GM12872 (cell line): Measurements from ENCODE around the gene CHRNA4.

Experiments used
- CTCF ChIP-seq: IDR thresholded peaks from 3 replicates; pipeline ENCODE4 v1.5.1; 2011; ENCODE audit warnings: low read depth, mild to moderate bottlenecking, low read length, moderate library complexity; ENCODE audit not compliant: insufficient read depth

CHRNA4 gene

DNA sequence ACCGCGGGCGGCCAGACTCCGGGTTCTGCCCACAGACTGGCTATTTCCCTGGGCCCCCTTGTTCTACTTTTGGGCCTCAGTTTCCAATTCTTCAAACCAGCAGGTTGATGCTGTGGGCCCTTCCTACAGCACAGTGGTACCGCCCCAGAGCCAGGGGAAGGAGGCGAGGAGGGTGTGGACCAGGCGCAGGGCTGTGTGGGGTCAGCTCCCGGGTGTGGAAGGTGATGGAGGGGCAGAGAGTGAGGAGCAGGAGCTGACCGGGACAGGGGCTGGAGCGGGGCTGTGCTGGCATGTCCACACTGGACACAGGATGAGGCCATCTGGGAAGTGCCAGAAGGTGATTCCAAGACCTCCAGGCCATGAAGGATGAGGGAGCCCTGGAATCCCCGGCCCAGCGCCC, 35.2 kb upstream of the CHRNA4 start:
- TF ChIP-seq CTCF, result no peak

- TF ChIP-seq CTCF, result no peak
Observed at GRCh38 chr20:63395723-63396122, 34.6 kb upstream of the CHRNA4 start.

- TF ChIP-seq CTCF, result no peak
Observed at GRCh38 chr20:63394920-63395455, 33.8 kb upstream of the CHRNA4 start.

- TF ChIP-seq CTCF, result no peak
Observed at GRCh38 chr20:63394069-63394919, 33.1 kb upstream of the CHRNA4 start.

GRCh38 chr20:63393566-63393965, 32.4 kb upstream of the CHRNA4 start:
- TF ChIP-seq CTCF, result no peak

GRCh38 chr20:63392465-63393365, 31.6 kb upstream of the CHRNA4 start:
- TF ChIP-seq CTCF, result no peak

DNA sequence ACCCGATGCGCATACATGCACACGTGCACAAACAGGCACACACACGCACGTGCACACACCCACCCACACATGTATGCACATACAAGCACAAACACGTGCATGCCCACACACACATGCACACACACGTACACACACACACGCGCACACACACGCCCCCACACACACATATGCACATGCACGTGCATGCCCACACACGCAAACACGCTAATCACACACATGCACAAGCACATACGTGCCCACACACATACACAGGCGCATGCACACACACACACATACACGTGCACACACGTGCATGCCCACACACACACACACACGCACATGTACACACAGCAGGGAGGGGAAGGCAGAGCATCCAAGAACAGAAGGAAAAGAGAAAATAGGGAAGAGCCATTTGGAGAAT, 26.8 kb upstream of the CHRNA4 start:
- TF ChIP-seq CTCF, result no peak
